ENCODE measurements around the gene NTM.
A peak's percentile ranks its signal among the peaks of the same experiment; 100 is the strongest.

The NTM gene

GRCh38 chr11:131899950-131900580, 529.6 kb downstream of the NTM start:
- no peaks in the 10 kb centered on the region for H3K9me3 ChIP-seq (ENCODE audit: control insufficient read depth in 1 of 2, low read length in 2 of 2)
- H3K4me3 ChIP-seq (ENCODE audit: low read depth in 1 of 2, low read length in 2 of 2) = no peak overlapping the region
- H3K9ac ChIP-seq (ENCODE audit: low read depth in 1 of 2, low read length in 2 of 2) = no peak overlapping the region
- H3K27ac ChIP-seq (ENCODE audit: low read depth, low read length) = no peak overlapping the region
- H3K4me1 ChIP-seq (ENCODE audit: control insufficient read depth in 1 of 2, insufficient read depth in 2 of 2, low read length in 2 of 2) = no peaks in the 10 kb centered on the region
- no peaks in the 10 kb centered on the region for H3K27me3 ChIP-seq (ENCODE audit: control insufficient read depth in 1 of 2, insufficient read depth in 2 of 2, low read length in 2 of 2)
- H3K36me3 ChIP-seq (ENCODE audit: control insufficient read depth in 1 of 2, insufficient read depth in 2 of 2, low read length in 2 of 2) = no peaks in the 10 kb centered on the region

GRCh38 chr11:131902421-131902820, 532.0 kb downstream of the NTM start:
- Histone ChIP-seq H3K9me3 (ENCODE audit: control insufficient read depth in 1 of 2, low read length in 2 of 2) (no peaks in the 10 kb centered on the region), H3K4me1 (ENCODE audit: control insufficient read depth in 1 of 2, insufficient read depth in 2 of 2, low read length in 2 of 2) (no peaks in the 10 kb centered on the region), H3K9ac (ENCODE audit: low read depth in 1 of 2, low read length in 2 of 2) (no peak overlapping the region), H3K4me3 (ENCODE audit: low read depth in 1 of 2, low read length in 2 of 2) (no peak overlapping the region), H3K27me3 (ENCODE audit: control insufficient read depth in 1 of 2, insufficient read depth in 2 of 2, low read length in 2 of 2) (no peaks in the 10 kb centered on the region), H3K27ac (ENCODE audit: low read depth, low read length) (no peak overlapping the region), H3K36me3 (ENCODE audit: control insufficient read depth in 1 of 2, insufficient read depth in 2 of 2, low read length in 2 of 2) (no peaks in the 10 kb centered on the region)

- H3K9ac ChIP-seq (ENCODE audit: low read depth in 1 of 2, low read length in 2 of 2) = no peak overlapping the region
- no peaks in the 10 kb centered on the region for H3K27me3 ChIP-seq (ENCODE audit: control insufficient read depth in 1 of 2, insufficient read depth in 2 of 2, low read length in 2 of 2)
- H3K4me3 ChIP-seq (ENCODE audit: low read depth in 1 of 2, low read length in 2 of 2) = no peak overlapping the region
- H3K4me1 ChIP-seq (ENCODE audit: control insufficient read depth in 1 of 2, insufficient read depth in 2 of 2, low read length in 2 of 2) = no peaks in the 10 kb centered on the region
- no peaks in the 10 kb centered on the region for H3K9me3 ChIP-seq (ENCODE audit: control insufficient read depth in 1 of 2, low read length in 2 of 2)
- no peaks in the 10 kb centered on the region for H3K36me3 ChIP-seq (ENCODE audit: control insufficient read depth in 1 of 2, insufficient read depth in 2 of 2, low read length in 2 of 2)
- H3K27ac ChIP-seq (ENCODE audit: low read depth, low read length) = no peak overlapping the region
Measured at GRCh38 chr11:131903074-131903473, 532.7 kb downstream of the NTM start.

- H3K27me3 ChIP-seq (ENCODE audit: control insufficient read depth in 1 of 2, insufficient read depth in 2 of 2, low read length in 2 of 2) = peaks cover 7 to 11% of the 10 kb centered on the region in 2 donors
- no peak overlapping the region for H3K27ac ChIP-seq (ENCODE audit: low read depth, low read length)
- no peak overlapping the region for H3K9ac ChIP-seq (ENCODE audit: low read depth in 1 of 2, low read length in 2 of 2)
Measured at GRCh38 chr11:131904756-131905155, 534.3 kb downstream of the NTM start.

GRCh38 chr11:131906963-131907362, 536.5 kb downstream of the NTM start:
- no peaks in the 10 kb centered on the region for H3K36me3 ChIP-seq (ENCODE audit: control insufficient read depth in 1 of 2, insufficient read depth in 2 of 2, low read length in 2 of 2)
- H3K4me1 ChIP-seq (ENCODE audit: control insufficient read depth in 1 of 2, insufficient read depth in 2 of 2, low read length in 2 of 2) = no peaks in the 10 kb centered on the region
- H3K9me3 ChIP-seq (ENCODE audit: control insufficient read depth in 1 of 2, low read length in 2 of 2) = no peaks in the 10 kb centered on the region
- no peak overlapping the region for H3K9ac ChIP-seq (ENCODE audit: low read depth in 1 of 2, low read length in 2 of 2)
- H3K27me3 ChIP-seq (ENCODE audit: control insufficient read depth in 1 of 2, insufficient read depth in 2 of 2, low read length in 2 of 2) = peaks cover 7 to 16% of the 10 kb centered on the region in 2 donors
- H3K27ac ChIP-seq (ENCODE audit: low read depth, low read length) = no peak overlapping the region
- H3K4me3 ChIP-seq (ENCODE audit: low read depth in 1 of 2, low read length in 2 of 2) = no peak overlapping the region

More at GRCh38 chr11:131904756-131905155, 534.3 kb downstream of the NTM start:
- no peaks in the 10 kb centered on the region for H3K9me3 ChIP-seq (ENCODE audit: control insufficient read depth in 1 of 2, low read length in 2 of 2)
- no peak overlapping the region for H3K4me3 ChIP-seq (ENCODE audit: low read depth in 1 of 2, low read length in 2 of 2)
- no peaks in the 10 kb centered on the region for H3K36me3 ChIP-seq (ENCODE audit: control insufficient read depth in 1 of 2, insufficient read depth in 2 of 2, low read length in 2 of 2)
- no peaks in the 10 kb centered on the region for H3K4me1 ChIP-seq (ENCODE audit: control insufficient read depth in 1 of 2, insufficient read depth in 2 of 2, low read length in 2 of 2)

DNA sequence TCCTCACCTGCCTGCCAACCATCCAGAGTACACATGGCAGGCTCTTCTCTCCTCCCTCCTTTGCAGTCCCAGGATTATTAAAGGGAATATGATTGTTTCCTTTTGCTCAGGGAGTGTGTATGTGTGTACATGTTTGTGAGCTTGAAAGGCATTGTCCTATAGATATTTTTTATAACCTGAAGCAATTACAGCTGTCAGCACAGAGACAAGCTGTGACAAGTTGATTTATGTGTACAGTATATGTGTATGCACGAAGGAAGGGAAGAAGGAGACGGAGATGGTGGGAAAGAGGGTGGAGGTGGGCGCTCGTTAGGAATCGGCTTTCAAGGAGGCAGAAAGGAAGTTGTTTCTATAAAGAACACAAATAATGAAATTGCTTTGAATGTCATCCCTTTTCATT, 537.0 kb downstream of the NTM start:
- H3K9me3 ChIP-seq (ENCODE audit: control insufficient read depth in 1 of 2, low read length in 2 of 2) = no peaks in the 10 kb centered on the region
- no peak overlapping the region for H3K27ac ChIP-seq (ENCODE audit: low read depth, low read length)
- peaks cover 7 to 16% of the 10 kb centered on the region in 2 donors for H3K27me3 ChIP-seq (ENCODE audit: control insufficient read depth in 1 of 2, insufficient read depth in 2 of 2, low read length in 2 of 2)
- H3K9ac ChIP-seq (ENCODE audit: low read depth in 1 of 2, low read length in 2 of 2) = no peak overlapping the region
- no peaks in the 10 kb centered on the region for H3K4me1 ChIP-seq (ENCODE audit: control insufficient read depth in 1 of 2, insufficient read depth in 2 of 2, low read length in 2 of 2)
- H3K36me3 ChIP-seq (ENCODE audit: control insufficient read depth in 1 of 2, insufficient read depth in 2 of 2, low read length in 2 of 2) = no peaks in the 10 kb centered on the region
- H3K4me3 ChIP-seq (ENCODE audit: low read depth in 1 of 2, low read length in 2 of 2) = no peak overlapping the region

- Histone ChIP-seq H3K4me3 (ENCODE audit: low read depth in 1 of 2, low read length in 2 of 2) (no peak overlapping the region), H3K27me3 (ENCODE audit: control insufficient read depth in 1 of 2, insufficient read depth in 2 of 2, low read length in 2 of 2) (peaks cover 7 to 16% of the 10 kb centered on the region in 2 donors), H3K4me1 (ENCODE audit: control insufficient read depth in 1 of 2, insufficient read depth in 2 of 2, low read length in 2 of 2) (no peaks in the 10 kb centered on the region), H3K27ac (ENCODE audit: low read depth, low read length) (no peak overlapping the region), H3K9ac (ENCODE audit: low read depth in 1 of 2, low read length in 2 of 2) (no peak overlapping the region), H3K36me3 (ENCODE audit: control insufficient read depth in 1 of 2, insufficient read depth in 2 of 2, low read length in 2 of 2) (no peaks in the 10 kb centered on the region), H3K9me3 (ENCODE audit: control insufficient read depth in 1 of 2, low read length in 2 of 2) (no peaks in the 10 kb centered on the region)
Measured at GRCh38 chr11:131908316-131908715, 537.9 kb downstream of the NTM start.

DNA sequence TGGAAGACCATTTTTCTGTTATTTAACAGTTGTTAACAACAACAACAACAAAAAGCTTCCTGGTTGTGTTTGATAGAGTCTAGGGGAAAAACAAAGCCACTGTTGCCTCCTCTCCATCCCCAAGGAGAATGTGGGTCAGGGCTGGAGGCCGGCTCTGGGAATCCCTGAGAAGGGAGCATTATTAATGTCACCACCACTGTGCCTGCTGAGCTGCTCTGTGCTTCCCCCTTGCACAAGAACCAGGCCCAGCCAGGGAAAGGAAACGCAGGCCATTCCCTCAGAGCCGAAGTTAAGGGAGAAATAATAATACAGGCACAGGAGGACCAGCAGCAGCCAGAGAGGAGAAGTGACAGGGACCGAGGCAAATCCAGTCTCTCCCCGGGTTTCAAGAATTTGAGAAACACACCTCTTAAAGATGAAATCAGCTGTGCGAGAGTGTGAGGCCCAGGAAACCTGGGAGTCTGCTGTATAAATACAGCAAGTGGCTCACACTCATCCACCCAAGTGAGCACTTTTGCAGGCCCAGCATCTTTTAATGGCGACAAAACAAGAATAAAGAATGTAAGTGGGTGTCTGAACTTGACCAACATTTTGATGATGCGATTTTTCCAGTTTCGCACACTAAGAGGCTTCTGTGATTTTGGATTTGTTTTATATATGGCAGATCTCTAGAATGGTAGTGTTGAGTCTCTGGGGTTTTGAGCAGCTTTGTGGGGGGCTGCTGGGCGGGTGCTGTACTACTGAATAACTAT, 539.2 kb downstream of the NTM start:
- no peak overlapping the region for H3K27ac ChIP-seq (ENCODE audit: low read depth, low read length)

DNA sequence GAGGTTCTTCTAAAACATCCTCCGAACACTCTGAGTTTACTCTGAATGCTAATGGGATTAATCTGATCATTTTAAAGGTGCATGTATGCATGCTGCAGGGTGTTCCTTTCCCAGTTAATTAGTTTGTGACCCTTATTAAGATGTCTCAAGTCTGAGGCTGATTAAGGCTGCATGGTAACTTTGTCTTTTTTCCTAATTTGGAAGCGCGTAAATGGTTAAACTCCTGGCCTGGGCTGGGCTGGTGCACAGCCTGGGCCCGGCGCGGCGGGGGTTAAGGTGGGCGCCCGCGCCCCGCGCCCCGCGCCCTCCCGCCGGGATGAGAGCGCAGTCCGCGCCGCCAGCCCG, 539.7 kb downstream of the NTM start:
- no peaks in the 10 kb centered on the region for H3K9me3 ChIP-seq (ENCODE audit: control insufficient read depth in 1 of 2, low read length in 2 of 2)
- peaks cover 7 to 16% of the 10 kb centered on the region in 2 donors for H3K27me3 ChIP-seq (ENCODE audit: control insufficient read depth in 1 of 2, insufficient read depth in 2 of 2, low read length in 2 of 2)
- no peaks in the 10 kb centered on the region for H3K36me3 ChIP-seq (ENCODE audit: control insufficient read depth in 1 of 2, insufficient read depth in 2 of 2, low read length in 2 of 2)
- no peak overlapping the region for H3K4me3 ChIP-seq (ENCODE audit: low read depth in 1 of 2, low read length in 2 of 2)
- no peak overlapping the region for H3K27ac ChIP-seq (ENCODE audit: low read depth, low read length)
- H3K4me1 ChIP-seq (ENCODE audit: control insufficient read depth in 1 of 2, insufficient read depth in 2 of 2, low read length in 2 of 2) = no peaks in the 10 kb centered on the region
- no peak overlapping the region for H3K9ac ChIP-seq (ENCODE audit: low read depth in 1 of 2, low read length in 2 of 2)

More for the DNA sequence above, 539.2 kb downstream of the NTM start:
- Histone ChIP-seq H3K27me3 (ENCODE audit: control insufficient read depth in 1 of 2, insufficient read depth in 2 of 2, low read length in 2 of 2) (peaks cover 7 to 16% of the 10 kb centered on the region in 2 donors), H3K36me3 (ENCODE audit: control insufficient read depth in 1 of 2, insufficient read depth in 2 of 2, low read length in 2 of 2) (no peaks in the 10 kb centered on the region), H3K4me1 (ENCODE audit: control insufficient read depth in 1 of 2, insufficient read depth in 2 of 2, low read length in 2 of 2) (no peaks in the 10 kb centered on the region), H3K9me3 (ENCODE audit: control insufficient read depth in 1 of 2, low read length in 2 of 2) (no peaks in the 10 kb centered on the region), H3K9ac (ENCODE audit: low read depth in 1 of 2, low read length in 2 of 2) (no peak overlapping the region), H3K4me3 (ENCODE audit: low read depth in 1 of 2, low read length in 2 of 2) (no peak overlapping the region)

- H3K36me3 ChIP-seq (ENCODE audit: control insufficient read depth in 1 of 2, insufficient read depth in 2 of 2, low read length in 2 of 2) = no peaks in the 10 kb centered on the region
- peak overlapping the region; percentile 20 for H3K27ac ChIP-seq (ENCODE audit: low read depth, low read length)
- H3K4me3 ChIP-seq (ENCODE audit: low read depth in 1 of 2, low read length in 2 of 2) = peak overlapping the region; percentile 43
- no peaks in the 10 kb centered on the region for H3K9me3 ChIP-seq (ENCODE audit: control insufficient read depth in 1 of 2, low read length in 2 of 2)
- no peak overlapping the region for H3K9ac ChIP-seq (ENCODE audit: low read depth in 1 of 2, low read length in 2 of 2)
- H3K27me3 ChIP-seq (ENCODE audit: control insufficient read depth in 1 of 2, insufficient read depth in 2 of 2, low read length in 2 of 2) = peaks cover 7 to 16% of the 10 kb centered on the region in 2 donors
- no peaks in the 10 kb centered on the region for H3K4me1 ChIP-seq (ENCODE audit: control insufficient read depth in 1 of 2, insufficient read depth in 2 of 2, low read length in 2 of 2)
Measured at GRCh38 chr11:131910523-131911387, 540.3 kb downstream of the NTM start.
